Endometrial microvascular endothelial cells (primary cell): ENCODE results near the gene RABGEF1. TPM values are rescaled to one million over a fixed set of nuclear protein-coding genes. Genes with fewer than 3 reads are reported as not detected.
"Not testable (repeated sequence)": the region's sequence is repeated elsewhere in the genome, so short reads cannot be mapped to it uniquely, and the experiment has no call there.

Experiments used
- in situ Hi-C: cut with HindIII; loops from 2 replicates; pipeline ENCODE4 v1.10.0; 2017; ENCODE audit warnings: low sequenced_read_pairs, low pct_unique_long_range_greater_than_20kb; ENCODE audit errors: inconsistent ontology term
- total RNA-seq: library from RNA; depleted of rRNA; stranded (reverse); fragments of >200 nt; gene quantifications from one replicate; pipeline ENCODE4 v1.2.3, GENCODE V29; 2015; ENCODE audit errors: inconsistent ontology term

RABGEF1 gene
- total RNA-seq = 16.0 TPM

GRCh38 chr7:66740302-66740979, at the start of gene RABGEF1:
RABGEF1 (plus strand) TSS chr7:66740733; CDS start chr7:66771900, 31,167 bp downstream.
- in situ Hi-C loops = no loop called here

GRCh38 chr7:66693331-66693730, 47.2 kb upstream of the RABGEF1 start:
- in situ Hi-C loops = no loop called here

- in situ Hi-C loops = no loop called here
Measured at GRCh38 chr7:66694286-66694685, 46.2 kb upstream of the RABGEF1 start.

GRCh38 chr7:66695417-66695816, 45.1 kb upstream of the RABGEF1 start:
- in situ Hi-C loops = not testable (repeated sequence)

GRCh38 chr7:66696134-66696533, 44.4 kb upstream of the RABGEF1 start:
- in situ Hi-C loops = not testable (repeated sequence)

- in situ Hi-C loops = no loop called here
Measured at GRCh38 chr7:66696774-66697191, 43.8 kb upstream of the RABGEF1 start.

- in situ Hi-C loops = no loop called here
Measured at GRCh38 chr7:66697449-66698438, 42.8 kb upstream of the RABGEF1 start.

- in situ Hi-C loops = no loop called here
Measured at GRCh38 chr7:66698652-66699205, 41.8 kb upstream of the RABGEF1 start.

- in situ Hi-C loops = no loop called here
Measured at GRCh38 chr7:66699998-66700397, 40.5 kb upstream of the RABGEF1 start.

- in situ Hi-C loops = no loop called here
Measured at GRCh38 chr7:66700633-66701131, 39.9 kb upstream of the RABGEF1 start.

GRCh38 chr7:66707825-66708224, 32.7 kb upstream of the RABGEF1 start:
- in situ Hi-C loops = no loop called here

- in situ Hi-C loops = not testable (repeated sequence)
Measured at GRCh38 chr7:66710752-66711151, 29.8 kb upstream of the RABGEF1 start.

GRCh38 chr7:66713687-66714086, 26.8 kb upstream of the RABGEF1 start:
- in situ Hi-C loops = no loop called here

- in situ Hi-C loops = not testable (repeated sequence)
Measured at GRCh38 chr7:66716634-66717033, 23.9 kb upstream of the RABGEF1 start.

- in situ Hi-C loops = no loop called here
Measured at GRCh38 chr7:66720561-66720960, 20.0 kb upstream of the RABGEF1 start.

- in situ Hi-C loops = no loop called here
Measured at GRCh38 chr7:66725843-66726242, 14.7 kb upstream of the RABGEF1 start.

- in situ Hi-C loops = no loop called here
Measured at GRCh38 chr7:66727058-66727457, 13.5 kb upstream of the RABGEF1 start.

GRCh38 chr7:66728571-66728970, 12.0 kb upstream of the RABGEF1 start:
- in situ Hi-C loops = no loop called here

GRCh38 chr7:66729274-66729673, 11.3 kb upstream of the RABGEF1 start:
- in situ Hi-C loops = no loop called here
